HG03045 (cell line): ENCODE measurements around the gene MBNL3.
A peak's percentile ranks its signal among the peaks of the same experiment; 100 is the strongest.

Source experiments
- ATAC-seq: cut with Tn5 transposase; IDR thresholded peaks from one replicate; pipeline ENCODE4 v1.9.1; 2021; ENCODE audit warnings: mild to moderate bottlenecking, moderate library complexity; ENCODE audit not compliant: unreplicated experiment

The MBNL3 gene, protein sequence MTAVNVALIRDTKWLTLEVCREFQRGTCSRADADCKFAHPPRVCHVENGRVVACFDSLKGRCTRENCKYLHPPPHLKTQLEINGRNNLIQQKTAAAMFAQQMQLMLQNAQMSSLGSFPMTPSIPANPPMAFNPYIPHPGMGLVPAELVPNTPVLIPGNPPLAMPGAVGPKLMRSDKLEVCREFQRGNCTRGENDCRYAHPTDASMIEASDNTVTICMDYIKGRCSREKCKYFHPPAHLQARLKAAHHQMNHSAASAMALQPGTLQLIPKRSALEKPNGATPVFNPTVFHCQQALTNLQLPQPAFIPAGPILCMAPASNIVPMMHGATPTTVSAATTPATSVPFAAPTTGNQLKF

DNA sequence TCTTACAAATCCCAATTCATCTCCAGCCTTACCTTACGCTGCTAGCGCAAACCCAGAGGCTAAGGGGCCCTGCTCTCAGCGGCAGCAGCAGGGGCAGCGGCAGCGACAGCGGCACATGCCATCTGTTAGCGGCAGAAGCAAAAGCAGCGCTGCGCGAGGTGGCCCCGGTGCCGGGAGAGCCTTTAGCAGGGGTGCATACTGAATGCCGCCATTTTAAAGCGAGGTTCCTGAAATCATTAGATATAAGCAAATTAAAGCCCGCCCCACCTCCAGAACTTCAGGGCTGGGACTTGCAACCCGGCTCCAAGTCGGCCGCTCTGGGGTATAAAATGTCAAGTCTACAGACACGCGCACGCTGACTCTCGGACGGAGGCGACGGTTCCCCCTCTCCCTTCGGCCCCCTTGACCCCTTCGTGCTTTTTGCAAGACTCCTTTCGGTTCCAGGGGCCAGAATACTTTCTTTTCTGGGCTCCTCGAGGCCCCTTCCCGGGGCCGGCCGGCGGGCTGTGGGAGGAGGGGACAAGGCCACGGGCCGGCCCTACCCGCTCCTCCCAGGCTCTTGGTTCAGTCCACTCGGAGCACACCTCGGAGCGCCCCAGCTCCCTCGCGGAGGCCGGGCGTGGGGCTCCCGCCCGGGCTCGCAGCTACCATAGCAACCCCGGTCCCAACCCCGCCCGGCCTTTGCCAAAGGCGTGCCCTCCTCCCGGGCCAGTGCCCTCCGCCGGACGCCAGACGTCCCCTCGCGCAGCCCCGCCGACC, at the start of gene MBNL3:
Gene MBNL3 (minus strand): TSS at position 220 of the 759 bp plus-strand sequence. CDS start 49,427 bp downstream, outside the sequence.
- ATAC-seq = peak; percentile 79

DNA sequence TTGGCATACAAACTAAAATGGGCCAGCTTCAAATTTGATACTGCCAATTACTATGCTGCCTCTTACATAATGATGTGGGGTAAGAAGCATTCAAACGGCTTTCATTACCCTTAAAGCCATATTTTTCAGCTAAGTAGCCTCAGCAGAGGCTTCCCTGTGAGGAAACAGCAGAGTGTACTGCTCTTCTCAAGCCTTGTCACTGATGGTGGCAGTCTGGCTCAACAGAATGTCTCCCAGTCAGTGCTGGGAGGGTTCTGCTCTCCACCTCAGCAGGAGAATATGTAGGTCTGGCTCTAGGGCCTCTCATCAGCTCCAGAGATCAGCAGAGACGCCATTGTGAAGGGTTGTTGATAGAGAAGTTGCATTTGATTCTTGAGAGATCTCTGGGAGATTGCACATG, 44.6 kb upstream of the MBNL3 start:
- no peak for ATAC-seq

DNA sequence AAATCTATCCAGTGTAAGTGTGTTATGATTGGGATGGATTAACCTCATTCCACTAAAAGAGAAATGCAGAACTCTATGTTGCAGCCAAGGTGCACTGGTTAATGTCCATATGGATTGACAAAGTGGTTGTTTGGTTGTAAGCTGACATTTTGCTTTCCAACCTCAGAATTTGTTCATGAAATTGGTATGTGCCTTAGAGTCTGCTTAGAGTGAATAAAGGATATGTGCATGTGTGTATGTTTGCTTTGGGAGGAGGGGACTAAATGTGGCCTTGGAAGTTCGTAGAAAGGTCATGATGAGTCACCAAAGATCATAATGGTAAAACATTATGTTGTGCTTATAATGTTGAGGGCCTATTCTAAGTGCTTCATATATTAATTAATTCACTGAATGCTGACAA, 44.1 kb upstream of the MBNL3 start:
- ATAC-seq = no peak

DNA sequence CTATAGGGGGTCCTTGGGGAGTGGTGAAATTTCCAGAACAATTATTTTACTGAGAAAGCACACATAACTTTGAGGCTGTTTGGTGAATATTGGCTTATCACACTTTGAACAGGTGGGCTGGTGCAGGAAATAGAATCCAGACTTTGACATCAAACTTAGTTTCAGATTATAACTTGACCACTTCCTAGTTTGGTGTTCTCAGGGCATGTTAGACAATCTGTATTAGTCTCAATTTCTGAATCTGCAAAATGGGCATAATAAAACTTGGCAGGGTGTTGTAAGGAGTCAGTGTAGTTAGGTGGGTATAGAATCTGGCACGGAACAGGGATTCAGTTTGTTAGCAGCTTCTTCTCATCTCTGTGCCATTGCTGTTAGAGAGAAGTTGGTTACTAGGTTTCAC, 43.3 kb upstream of the MBNL3 start:
- ATAC-seq = no peak

DNA sequence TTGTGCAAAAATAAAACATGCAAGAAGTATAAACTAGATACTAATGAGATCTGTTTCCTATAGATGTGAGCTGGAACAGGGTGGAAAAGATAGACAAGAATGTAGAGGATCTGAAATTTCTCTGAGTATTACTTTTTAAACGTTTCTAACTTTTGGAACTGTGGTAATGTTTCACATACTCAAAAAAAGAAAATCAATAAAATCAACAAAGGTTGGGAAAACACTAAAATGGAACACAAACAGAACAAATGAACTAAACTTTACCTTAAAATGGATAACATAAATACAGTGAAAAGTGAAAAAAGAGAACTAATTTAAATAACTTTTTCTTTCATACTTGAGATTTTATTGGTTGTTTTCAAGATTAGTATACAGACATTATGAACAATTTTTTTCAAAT, 32.0 kb upstream of the MBNL3 start:
- no peak for ATAC-seq

DNA sequence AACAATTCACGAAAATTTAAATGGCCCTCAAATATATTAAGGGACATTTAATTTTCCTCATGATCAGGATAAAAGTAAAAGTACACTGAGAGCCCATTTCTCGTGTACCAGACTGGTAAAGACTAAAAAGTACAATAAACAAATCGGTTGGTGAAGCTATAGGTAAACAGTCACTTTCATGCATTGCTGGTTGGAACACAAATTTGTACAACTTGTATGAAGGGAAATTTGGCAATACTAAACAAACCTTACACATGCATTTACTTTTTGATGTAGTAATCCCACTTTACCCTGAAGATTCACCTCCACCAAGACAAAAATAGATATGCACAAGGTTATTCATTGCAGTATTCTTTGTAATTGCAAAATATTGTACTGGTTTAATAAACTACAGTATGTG, 31.4 kb upstream of the MBNL3 start:
- ATAC-seq = no peak

DNA sequence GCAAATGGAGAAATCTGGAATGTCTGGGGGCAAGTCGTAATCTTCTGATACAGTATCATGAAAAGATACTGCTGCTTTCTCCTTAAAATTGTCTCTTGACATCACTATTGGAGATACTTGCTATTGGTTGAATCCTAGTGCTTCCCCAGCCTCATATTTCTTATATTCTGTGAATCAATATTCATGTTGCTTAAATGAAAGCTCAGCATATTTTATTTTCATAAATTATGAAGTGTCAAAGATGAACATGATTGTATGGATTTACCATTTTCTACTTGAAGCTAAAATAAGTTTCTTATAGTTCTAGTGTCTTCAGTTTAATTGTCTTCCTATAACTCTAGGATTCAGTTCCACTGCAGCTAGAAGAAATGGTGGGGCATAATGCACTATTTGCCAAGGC, 29.6 kb upstream of the MBNL3 start:
- ATAC-seq = no peak

DNA sequence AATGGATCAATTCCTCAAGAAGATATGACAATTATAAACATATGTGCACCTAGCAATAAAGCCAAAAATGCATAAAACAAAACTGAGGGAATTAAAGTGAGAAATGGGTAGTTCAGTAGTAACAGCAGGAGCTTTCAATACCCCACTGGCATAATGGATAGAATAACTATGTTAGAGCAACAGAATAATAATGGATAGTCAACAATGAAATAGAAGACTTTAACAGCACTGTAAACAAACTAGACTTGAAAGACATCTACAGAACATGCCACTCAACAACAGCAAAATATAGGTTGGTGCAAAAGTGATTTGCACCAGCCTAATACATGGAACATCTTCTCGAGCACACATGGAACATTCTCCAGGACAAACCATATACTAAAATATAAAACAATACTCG, 20.0 kb upstream of the MBNL3 start:
- no peak for ATAC-seq

DNA sequence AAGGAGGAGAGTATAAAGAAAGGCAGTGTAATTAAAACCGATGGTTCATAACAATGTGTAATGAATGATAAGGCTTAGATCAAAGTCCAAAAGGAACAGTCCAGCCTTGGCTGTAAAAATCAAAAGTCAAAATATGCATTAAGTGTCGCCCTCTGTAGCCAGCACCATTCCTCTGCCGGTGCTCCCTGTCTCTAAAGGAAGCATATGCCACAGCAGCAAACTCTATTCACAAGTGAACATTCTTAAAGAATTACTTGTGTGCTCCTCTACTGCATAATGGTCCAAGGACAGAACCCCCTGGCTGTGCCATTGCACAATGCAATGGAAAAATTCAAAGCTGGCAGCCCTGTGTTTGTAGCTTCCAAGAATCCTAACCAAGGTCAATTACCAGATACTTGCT, 16.3 kb upstream of the MBNL3 start:
- ATAC-seq = no peak

DNA sequence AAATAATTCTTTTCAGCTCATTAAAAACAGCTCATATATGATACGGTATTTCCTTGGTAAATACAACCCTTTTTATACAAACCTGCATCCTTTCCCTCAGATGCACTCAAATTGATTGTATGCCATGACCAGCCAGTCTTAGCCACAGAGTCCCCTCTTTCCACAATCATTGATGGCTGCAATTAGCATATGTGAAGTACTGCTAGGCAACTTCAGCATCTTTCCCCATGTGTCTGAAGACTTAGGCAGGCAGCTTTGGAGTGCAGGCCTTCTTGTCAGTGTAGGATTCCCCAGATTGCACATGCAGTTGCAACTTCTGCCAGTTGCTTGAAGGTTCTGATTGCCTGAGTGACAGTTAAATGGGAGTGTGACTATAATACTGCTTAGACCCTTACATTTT, 15.6 kb upstream of the MBNL3 start:
- no peak for ATAC-seq

DNA sequence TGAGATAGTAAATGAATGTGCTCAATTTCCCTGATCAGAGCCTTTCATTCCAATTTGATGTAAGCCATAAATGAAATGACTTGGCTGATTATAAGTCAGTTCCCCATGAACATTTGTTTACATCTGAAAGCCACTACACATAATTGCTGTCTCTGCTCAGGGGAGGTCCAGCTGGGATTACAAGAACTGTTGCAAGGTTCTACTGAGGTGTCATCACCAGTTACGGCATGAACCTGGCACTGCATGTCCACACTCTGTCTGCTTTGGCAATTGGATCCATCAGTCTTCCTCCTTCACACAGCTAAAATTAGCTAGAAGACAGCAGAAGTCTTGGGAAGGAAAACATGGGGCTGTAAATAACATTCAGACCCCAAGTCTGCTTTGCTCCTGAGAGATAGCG, 12.8 kb upstream of the MBNL3 start:
- no peak for ATAC-seq

DNA sequence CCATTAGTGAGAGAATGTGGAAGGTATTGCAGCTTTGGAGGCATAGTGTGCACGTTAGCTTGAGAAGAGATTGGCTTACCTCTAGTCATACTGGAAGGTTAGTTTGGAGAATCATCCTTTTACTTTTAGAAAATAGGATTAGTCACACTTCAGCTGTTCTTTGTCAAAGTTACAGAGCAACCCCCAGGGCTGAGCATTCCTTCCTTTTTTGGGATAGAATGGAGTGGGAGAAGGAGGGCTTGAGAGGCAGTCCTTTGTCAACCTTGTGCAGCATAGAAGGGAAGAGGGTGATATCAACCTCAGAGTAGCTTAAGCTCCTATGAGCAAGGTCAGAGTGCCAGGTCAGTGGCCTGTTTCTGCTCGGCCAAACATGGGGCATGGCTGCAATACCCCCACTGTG, 8.6 kb upstream of the MBNL3 start:
- no peak for ATAC-seq

DNA sequence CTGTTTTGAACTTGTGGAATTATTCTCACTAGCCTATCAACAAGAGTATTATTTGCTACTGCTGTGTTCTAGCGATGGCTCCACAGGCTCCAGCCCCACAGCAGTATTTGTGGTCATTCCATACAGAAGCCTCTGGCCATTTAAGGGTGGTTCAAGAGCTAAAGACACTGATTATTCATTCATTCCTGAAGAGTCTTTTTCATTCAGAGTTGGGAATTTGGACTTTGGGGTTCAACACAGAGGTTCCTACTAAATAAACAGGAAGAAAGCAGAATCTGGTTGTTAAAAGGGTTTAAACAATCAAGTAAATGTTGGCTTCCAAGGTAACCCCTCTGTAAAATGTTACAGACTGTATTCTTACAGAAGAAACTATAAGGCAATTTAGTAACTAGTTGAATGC, 4.3 kb upstream of the MBNL3 start:
- no peak for ATAC-seq

DNA sequence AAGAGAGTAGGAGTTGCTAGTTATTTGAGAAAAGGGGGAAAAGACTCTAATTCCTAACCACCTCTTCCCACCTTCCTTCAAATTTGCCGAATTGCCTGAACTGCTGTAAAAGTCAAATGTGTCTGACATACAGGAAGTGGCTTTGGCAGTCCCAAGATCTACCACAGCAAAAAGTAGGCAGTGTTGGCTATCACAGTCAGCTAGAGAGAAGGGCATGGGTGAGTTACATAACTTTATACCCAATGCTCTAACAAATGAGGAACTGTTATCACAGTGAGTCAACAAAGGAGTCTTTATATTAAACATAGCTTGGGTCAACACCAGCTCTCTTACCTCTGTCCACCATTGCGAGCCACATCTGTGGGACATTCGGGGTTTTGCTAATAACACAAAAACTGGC, 2.4 kb upstream of the MBNL3 start:
- ATAC-seq = no peak

DNA sequence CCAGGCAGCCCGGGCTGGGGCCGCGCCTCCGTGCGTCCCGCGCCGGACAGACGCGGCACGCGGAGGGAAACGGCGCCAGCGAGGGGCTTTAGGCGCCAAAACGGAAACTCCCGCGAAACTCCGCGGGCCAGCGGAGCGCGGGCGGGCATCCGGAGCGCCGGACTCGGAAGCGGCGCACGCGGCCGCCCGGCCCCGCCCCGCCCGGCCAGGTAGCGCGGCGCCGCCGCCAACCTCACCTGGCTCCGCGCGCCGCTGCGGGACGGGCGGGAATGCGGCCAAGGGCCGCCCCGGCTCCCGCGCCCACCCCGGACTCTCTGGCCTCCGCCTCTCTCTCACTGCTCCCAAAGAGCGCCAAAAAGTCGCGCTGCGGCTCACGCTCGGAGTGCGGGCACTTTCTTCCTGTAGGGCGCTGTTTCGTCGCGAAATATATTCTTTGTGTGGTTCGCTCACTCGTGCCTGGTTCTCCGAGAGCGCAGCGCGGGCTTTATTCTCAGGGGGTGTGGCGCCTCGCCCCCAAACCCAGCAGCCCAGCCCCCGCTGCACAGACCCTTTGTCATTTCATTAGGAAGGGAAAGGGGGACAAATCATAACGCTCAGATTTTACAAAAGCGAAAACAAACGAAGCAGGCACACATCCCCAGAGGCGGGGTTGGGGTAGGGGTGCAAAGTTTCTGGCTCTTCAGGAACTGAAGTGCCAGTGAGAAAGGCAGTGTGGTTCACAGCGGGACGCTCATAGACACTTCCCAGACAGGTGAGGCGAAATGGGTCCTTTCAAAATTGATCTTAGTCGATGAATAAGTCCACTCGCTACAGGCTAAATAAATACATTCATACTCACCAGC, 961 bp upstream of the MBNL3 start:
- peak; percentile 39 for ATAC-seq

DNA sequence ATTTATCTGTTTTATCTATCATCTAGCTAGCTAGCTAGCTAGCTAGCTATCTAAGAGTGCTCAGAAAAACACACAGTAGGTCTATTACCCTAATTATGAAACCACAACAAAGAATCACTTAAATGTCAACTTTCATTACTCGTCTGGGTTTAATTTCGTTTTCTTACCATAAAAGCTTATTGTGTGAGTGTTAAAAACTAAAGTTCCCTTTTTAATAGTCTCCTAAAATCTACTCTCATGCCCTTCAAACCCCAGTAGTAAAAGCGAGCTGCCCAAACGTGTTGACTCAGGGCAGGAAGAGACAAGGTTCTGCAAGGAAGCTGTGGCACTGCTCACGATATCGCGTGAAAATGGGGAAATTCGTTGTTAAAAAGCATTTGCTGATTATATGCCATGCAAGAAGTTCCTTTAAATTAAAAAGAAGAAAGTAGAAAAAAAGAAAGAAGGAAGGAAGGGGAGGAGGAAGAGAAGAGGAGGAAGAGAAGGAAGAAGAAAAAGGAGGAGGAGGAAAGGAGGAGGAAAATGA, 595 bp downstream of the MBNL3 start:
- no peak for ATAC-seq

DNA sequence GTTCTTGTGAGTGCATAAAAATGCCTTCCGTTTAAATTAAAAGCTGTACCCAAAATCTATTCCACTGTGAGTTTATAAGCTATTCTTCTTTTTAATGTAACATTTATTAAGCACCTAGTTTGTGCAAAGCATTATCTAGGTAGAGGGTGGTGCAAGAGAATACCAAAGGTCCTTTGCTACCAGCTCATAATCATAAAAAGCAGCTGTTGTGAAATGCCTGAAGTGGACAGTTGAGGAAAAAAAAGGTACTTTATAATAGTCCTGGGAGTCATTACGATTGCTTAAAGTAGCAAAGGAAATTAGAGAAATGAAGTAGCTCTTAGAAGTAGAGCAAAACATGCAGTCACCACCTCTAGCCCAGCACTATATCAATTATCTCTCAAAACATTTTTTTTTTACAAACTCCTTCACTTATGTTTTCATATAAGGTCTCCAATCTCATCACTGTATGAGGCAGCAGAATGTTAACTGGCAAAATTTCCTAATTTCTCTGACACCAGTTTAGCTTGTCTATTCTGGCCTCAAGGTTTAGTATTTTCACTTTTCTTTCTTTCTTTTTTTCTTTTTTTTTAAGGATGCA, 2.1 kb downstream of the MBNL3 start:
- ATAC-seq = no peak

DNA sequence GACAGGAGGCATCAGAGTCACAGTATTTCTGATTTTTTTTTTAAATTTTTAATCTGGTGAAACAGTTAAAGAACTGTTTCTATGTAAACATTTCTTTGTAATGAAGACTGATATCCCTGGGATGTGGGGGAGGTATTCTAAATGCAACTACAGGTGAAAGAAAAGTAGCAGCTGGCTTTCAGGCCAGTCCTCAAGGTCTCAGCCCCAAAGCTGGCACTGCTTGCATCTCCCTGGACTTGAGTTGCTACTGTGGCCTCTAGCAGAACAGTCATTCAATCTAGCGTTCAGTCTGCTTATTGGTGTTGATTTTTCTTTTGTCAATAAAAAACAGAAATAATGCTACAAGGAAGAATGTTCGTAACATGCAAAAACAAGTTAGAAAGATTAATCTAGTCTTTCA, 4.9 kb downstream of the MBNL3 start:
- ATAC-seq = no peak

DNA sequence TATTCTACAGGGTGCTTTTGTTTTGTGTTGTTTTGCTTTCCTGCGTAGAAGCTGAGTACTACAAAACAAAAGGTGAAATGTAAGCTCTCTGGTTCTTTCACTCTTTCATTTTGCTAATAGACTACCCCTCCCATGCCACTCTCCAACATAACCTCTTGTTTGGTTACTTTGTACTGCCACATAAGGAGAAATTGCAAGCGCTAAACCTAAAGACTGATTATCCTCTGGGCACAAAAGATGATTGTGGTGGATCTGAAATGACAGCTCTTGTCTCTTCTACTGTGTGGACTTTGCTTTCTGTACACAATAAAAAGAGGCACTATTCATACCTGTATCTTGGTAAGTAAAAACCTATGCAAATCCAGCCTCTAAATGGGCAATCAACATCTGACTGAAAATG, 5.3 kb downstream of the MBNL3 start:
- no peak for ATAC-seq

DNA sequence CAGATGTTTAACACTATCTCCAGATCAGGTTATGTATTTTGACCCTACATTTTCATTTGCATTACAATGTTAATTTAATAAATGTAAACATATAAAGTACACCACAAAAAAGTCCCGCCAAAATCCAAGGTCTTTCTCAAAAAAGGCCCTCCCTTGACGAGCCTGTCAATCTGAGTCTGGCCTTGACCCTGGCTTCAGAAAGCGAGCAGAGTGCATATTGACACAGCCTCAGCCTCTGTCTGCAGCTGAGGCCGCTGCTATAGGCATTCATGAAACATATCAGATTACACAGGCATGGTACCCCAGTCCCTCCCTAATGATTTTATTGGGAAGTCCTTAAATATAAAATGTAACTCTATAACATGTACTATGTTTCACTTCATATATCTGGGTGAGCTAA, 6.2 kb downstream of the MBNL3 start:
- ATAC-seq = no peak

DNA sequence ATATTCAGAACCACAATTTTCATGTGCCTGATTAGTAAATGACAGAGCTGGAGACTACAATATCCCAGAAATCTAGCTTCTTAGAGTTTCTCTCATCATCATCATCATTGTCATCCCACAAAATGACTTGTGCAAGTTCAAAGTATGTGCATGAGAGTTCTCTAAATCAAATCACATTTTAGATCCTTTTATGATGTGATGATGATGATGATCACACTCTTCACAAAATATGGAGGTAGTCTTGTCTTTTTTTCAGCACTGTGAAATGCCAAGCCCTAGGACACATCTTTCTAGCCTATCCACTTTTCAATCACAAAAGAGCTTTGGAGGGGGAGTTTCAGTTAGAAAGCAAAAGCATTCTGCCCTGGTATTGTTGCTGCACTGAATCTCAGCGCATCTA, 7.4 kb downstream of the MBNL3 start:
- ATAC-seq = no peak
